OCI-LY3 (cell line): ENCODE results near the gene WBP1L.
"Not testable (repeated sequence)": the region's sequence is repeated elsewhere in the genome, so short reads cannot be mapped to it uniquely, and the experiment has no call there.

Source experiments
- EZH2phosphoT487 ChIP-seq: fragments of 200-600 bp; shearing (Covaris generic); IDR thresholded peaks from 2 replicates; pipeline ENCODE4 v1.6.1; 2018; ENCODE audit warnings: antibody characterized with exemption, mixed run types, low read depth
- TF ChIP-seq, protein P1 (sequence below): fragments of 200-600, 300-600 bp; sonication (generic); IDR thresholded peaks from 2 replicates; pipeline ENCODE4 v1.5.1; 2014; ENCODE audit warnings: antibody characterized with exemption, low read length, low read depth

GRCh38 chr10:102758933-102759262, 15.2 kb downstream of the WBP1L start:
- TF ChIP-seq, protein P1, sequence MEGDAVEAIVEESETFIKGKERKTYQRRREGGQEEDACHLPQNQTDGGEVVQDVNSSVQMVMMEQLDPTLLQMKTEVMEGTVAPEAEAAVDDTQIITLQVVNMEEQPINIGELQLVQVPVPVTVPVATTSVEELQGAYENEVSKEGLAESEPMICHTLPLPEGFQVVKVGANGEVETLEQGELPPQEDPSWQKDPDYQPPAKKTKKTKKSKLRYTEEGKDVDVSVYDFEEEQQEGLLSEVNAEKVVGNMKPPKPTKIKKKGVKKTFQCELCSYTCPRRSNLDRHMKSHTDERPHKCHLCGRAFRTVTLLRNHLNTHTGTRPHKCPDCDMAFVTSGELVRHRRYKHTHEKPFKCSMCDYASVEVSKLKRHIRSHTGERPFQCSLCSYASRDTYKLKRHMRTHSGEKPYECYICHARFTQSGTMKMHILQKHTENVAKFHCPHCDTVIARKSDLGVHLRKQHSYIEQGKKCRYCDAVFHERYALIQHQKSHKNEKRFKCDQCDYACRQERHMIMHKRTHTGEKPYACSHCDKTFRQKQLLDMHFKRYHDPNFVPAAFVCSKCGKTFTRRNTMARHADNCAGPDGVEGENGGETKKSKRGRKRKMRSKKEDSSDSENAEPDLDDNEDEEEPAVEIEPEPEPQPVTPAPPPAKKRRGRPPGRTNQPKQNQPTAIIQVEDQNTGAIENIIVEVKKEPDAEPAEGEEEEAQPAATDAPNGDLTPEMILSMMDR, result not testable (repeated sequence)
- not testable (repeated sequence) for TF ChIP-seq EZH2phosphoT487
